Measurements from ENCODE around the gene GNRH2. TPM values are rescaled to one million over a fixed set of nuclear protein-coding genes. Genes with fewer than 3 reads are reported as not detected.

GNRH2 gene
- total RNA-seq, 1 experiment from 2014 or later, result 0.65 TPM

DNA sequence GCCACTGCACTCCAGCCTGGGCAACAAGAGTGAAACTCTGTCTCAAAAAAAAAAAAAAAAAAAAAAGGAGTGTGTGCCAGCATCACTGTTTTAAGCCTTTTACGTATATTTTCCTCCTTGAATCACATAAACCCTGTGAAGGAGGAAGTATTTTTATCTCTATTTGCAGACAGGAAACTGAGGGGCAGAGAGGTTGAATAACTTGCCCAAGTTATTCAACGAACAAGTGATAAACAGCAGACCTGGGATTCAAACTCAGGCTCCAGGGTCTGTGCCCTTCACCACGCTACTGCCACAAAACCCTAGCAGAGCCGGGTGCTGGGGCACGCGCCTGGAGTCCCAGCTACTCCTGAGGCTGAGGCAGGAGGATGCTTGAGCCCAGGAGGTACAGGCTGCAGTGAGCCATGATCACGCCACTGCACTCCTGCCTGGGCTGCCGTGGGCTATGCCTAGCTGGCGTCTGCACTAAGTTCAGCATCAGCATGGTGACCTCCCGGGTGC is 50.5 kb downstream of the GNRH2 start:
- no peak overlapping the region for H3K27ac ChIP-seq
- CTCF ChIA-PET, result no interaction called here
- DNase-seq, result no peak
- POLR2A ChIA-PET (ENCODE audit: unreplicated experiment), result no interaction called here
- peaks cover 4% of the 10 kb centered on the region; the same call in 1 of the 2 replicates for H3K27me3 ChIP-seq (ENCODE audit: insufficient read depth, low read depth)
- H3K4me3 ChIP-seq, result no peak overlapping the region
- no peaks in the 10 kb centered on the region for H4K20me1 ChIP-seq (ENCODE audit: insufficient read depth)
- no peaks in the 10 kb centered on the region for H3F3A ChIP-seq (ENCODE audit: insufficient read depth, low read depth)
- H3K36me3 ChIP-seq (ENCODE audit: low read depth), result no peaks in the 10 kb centered on the region
- H3K9me2 ChIP-seq (ENCODE audit: insufficient read depth), result no peaks in the 10 kb centered on the region
- H2AFZ ChIP-seq, result no peak overlapping the region
- no peak overlapping the region for H3K4me2 ChIP-seq
- H3K79me2 ChIP-seq (ENCODE audit: low read depth), result no peaks in the 10 kb centered on the region
- TF ChIP-seq, protein P1, sequence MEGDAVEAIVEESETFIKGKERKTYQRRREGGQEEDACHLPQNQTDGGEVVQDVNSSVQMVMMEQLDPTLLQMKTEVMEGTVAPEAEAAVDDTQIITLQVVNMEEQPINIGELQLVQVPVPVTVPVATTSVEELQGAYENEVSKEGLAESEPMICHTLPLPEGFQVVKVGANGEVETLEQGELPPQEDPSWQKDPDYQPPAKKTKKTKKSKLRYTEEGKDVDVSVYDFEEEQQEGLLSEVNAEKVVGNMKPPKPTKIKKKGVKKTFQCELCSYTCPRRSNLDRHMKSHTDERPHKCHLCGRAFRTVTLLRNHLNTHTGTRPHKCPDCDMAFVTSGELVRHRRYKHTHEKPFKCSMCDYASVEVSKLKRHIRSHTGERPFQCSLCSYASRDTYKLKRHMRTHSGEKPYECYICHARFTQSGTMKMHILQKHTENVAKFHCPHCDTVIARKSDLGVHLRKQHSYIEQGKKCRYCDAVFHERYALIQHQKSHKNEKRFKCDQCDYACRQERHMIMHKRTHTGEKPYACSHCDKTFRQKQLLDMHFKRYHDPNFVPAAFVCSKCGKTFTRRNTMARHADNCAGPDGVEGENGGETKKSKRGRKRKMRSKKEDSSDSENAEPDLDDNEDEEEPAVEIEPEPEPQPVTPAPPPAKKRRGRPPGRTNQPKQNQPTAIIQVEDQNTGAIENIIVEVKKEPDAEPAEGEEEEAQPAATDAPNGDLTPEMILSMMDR (conservative IDR thresholded peaks at IDR 0.05), result no peak
- no peak for TF ChIP-seq EZH2 (IDR thresholded peaks at IDR 0.05; ENCODE audit: low read depth)
- H3K4me1 ChIP-seq (replicated peaks; ENCODE audit: insufficient read depth), result no peaks in the 10 kb centered on the region
- no peaks in the 10 kb centered on the region for H3K9me3 ChIP-seq (ENCODE audit: insufficient read depth, low read depth)
- intact Hi-C loops (cut with micrococcal nuclease; ENCODE audit: unreplicated experiment), result no loop called here
- no TSS peak for BruUV-seq (replicated peaks)

DNA sequence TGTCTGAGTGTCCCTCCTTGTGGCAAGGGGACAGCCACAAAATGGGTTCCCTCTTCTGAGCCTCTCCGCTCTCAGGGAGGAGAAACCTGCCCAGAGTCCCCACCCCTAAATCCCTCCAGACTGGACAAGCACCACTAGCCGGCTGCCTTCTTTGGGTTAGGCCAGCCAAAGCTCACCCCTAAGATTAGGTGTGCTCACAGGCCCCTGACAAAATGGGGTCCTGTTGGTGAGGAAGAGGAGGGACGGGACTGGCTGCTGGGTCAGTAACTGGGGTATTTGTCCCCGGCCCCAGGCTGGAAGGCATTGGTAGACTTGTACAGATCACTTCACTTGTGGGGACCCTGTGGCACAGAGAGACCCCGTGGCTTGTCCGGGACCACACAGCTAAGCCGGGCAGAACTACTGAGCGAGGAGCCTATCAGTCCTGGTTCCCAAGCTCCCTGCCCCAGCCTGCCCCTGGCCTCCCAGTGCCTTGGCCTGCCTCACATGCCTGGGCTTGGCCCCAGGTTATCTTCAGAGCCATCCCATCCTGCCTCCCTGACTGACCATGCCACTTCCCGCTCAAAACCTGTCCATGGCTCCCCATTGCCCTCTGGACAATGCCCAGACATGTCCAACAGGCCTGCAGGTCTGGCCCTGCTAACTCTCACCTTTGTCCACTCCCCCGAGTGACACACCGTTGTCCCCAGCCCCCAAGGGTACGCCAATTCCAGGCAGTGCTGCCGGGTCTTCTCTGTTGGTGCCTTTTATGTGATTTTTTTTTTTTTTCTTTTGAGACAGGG is 51.6 kb downstream of the GNRH2 start:
- H3K27me3 ChIP-seq (ENCODE audit: insufficient read depth, low read depth), result peaks cover 4% of the 10 kb centered on the region; the same call in 1 of the 2 replicates
- intact Hi-C loops (cut with micrococcal nuclease; ENCODE audit: unreplicated experiment), result no loop called here
- H3F3A ChIP-seq (ENCODE audit: insufficient read depth, low read depth), result no peaks in the 10 kb centered on the region
- H3K27ac ChIP-seq, result no peak overlapping the region
- no peak for DNase-seq
- H3K36me3 ChIP-seq (ENCODE audit: low read depth), result no peaks in the 10 kb centered on the region
- H2AFZ ChIP-seq, result no peak overlapping the region
- no peaks in the 10 kb centered on the region for H3K79me2 ChIP-seq (ENCODE audit: low read depth)
- no peaks in the 10 kb centered on the region for H3K9me2 ChIP-seq (ENCODE audit: insufficient read depth)
- no peaks in the 10 kb centered on the region for H3K9me3 ChIP-seq (ENCODE audit: insufficient read depth, low read depth)
- ChIA-PET POLR2A (ENCODE audit: unreplicated experiment) (interaction anchor here (0.6 kb wide), 1 partner anchor 373 kb away, joined by 4 read pairs; no protein-coding TSS in a partner anchor), CTCF (interaction anchor here (0.6 kb wide), 2 partner anchors 24 to 222 kb away, joined by 3 to 12 read pairs; no protein-coding TSS in a partner anchor)
- H3K4me2 ChIP-seq, result no peak overlapping the region
- H3K4me1 ChIP-seq (replicated peaks; ENCODE audit: insufficient read depth), result no peaks in the 10 kb centered on the region
- no peak overlapping the region for H3K4me3 ChIP-seq
- TF ChIP-seq, protein P1 (conservative IDR thresholded peaks at IDR 0.05), result no peak
- no peak for TF ChIP-seq EZH2 (IDR thresholded peaks at IDR 0.05; ENCODE audit: low read depth)
- BruUV-seq (replicated peaks), result no TSS peak
- no peaks in the 10 kb centered on the region for H4K20me1 ChIP-seq (ENCODE audit: insufficient read depth)

Other genes starting within 250 kb of the GNRH2 start
- gene CPXM1, start 243.0 kb upstream of the GNRH2 start, total RNA-seq (2021), result not detected in 2 replicates
- not detected in 2 replicates for gene C20orf141, start 228.6 kb upstream of the GNRH2 start, total RNA-seq (2021)
- not detected in 2 replicates for gene TMEM239, start 227.3 kb upstream of the GNRH2 start, total RNA-seq (2021)
- 47.9 and 60.1 TPM in 2 replicates for gene PCED1A, start 203.0 kb upstream of the GNRH2 start, total RNA-seq (2021)
- 21.5 and 31.9 TPM in 2 replicates for gene VPS16, start 202.9 kb upstream of the GNRH2 start, total RNA-seq (2021)
- 36.6 and 48.8 TPM in 2 replicates for gene PTPRA, start 170.1 kb upstream of the GNRH2 start, total RNA-seq (2021)
- 58.3 and 84.9 TPM in 2 replicates for gene MRPS26, start 2.4 kb downstream of the GNRH2 start, total RNA-seq (2021)
- not detected in 2 replicates for gene OXT, start 28.0 kb downstream of the GNRH2 start, total RNA-seq (2021)
- not detected in 2 replicates for gene AVP, start 41.1 kb downstream of the GNRH2 start, total RNA-seq (2021)
- gene FASTKD5, start 116.2 kb downstream of the GNRH2 start, total RNA-seq (2021), result 11.6 and 16.2 TPM in 2 replicates
- 6.4 and 9.4 TPM in 2 replicates for gene UBOX5, start 116.2 kb downstream of the GNRH2 start, total RNA-seq (2021)
- 10.4 and 17.6 TPM in 2 replicates for gene LZTS3, start 129.9 kb downstream of the GNRH2 start, total RNA-seq (2021)
- gene DDRGK1, start 161.1 kb downstream of the GNRH2 start, total RNA-seq (2021), result 70.4 and 87.6 TPM in 2 replicates
- 69.2 and 93.5 TPM in 2 replicates for gene ITPA, start 165.9 kb downstream of the GNRH2 start, total RNA-seq (2021)
- 46.1 and 57.8 TPM in 2 replicates for gene SLC4A11, start 195.6 kb downstream of the GNRH2 start, total RNA-seq (2021)